ENCODE results near the gene DENND1A.
"Not testable (repeated sequence)": the region's sequence is repeated elsewhere in the genome, so short reads cannot be mapped to it uniquely, and the experiment has no call there.

Gene DENND1A

GRCh38 chr9:123437201-123437600 lies 492.7 kb downstream of the DENND1A start:
- TF ChIP-seq CTCF (IDR thresholded peaks at IDR 0.05; ENCODE audit: low read depth, low read length) = no peak
- DNase-seq (ENCODE audit: extremely low read depth, low read depth) = no peak

GRCh38 chr9:123435471-123435870 lies 494.5 kb downstream of the DENND1A start:
- TF ChIP-seq CTCF (IDR thresholded peaks at IDR 0.05; ENCODE audit: low read depth, low read length) = no peak
- no peak for DNase-seq (ENCODE audit: extremely low read depth, low read depth)

GRCh38 chr9:123434619-123435240 lies 495.2 kb downstream of the DENND1A start:
- no peak for DNase-seq (ENCODE audit: extremely low read depth, low read depth)
- no peak for TF ChIP-seq CTCF (IDR thresholded peaks at IDR 0.05; ENCODE audit: low read depth, low read length)

- TF ChIP-seq CTCF (IDR thresholded peaks at IDR 0.05; ENCODE audit: low read depth, low read length) = no peak
- DNase-seq (ENCODE audit: extremely low read depth, low read depth) = no peak
These were observed 497.3 kb downstream of the DENND1A start for GRCh38 chr9:123432331-123433236.

- DNase-seq (ENCODE audit: extremely low read depth, low read depth) = no peak
- no peak for TF ChIP-seq CTCF (IDR thresholded peaks at IDR 0.05; ENCODE audit: low read depth, low read length)
These were observed 498.3 kb downstream of the DENND1A start for GRCh38 chr9:123431581-123431980.

GRCh38 chr9:123428450-123428849 lies 501.5 kb downstream of the DENND1A start:
- not testable (repeated sequence) for DNase-seq (ENCODE audit: extremely low read depth, low read depth)

- TF ChIP-seq CTCF (IDR thresholded peaks at IDR 0.05; ENCODE audit: low read depth, low read length) = no peak
- no peak for DNase-seq (ENCODE audit: extremely low read depth, low read depth)
These were observed 503.5 kb downstream of the DENND1A start for GRCh38 chr9:123426406-123426805.
